K562 (cell line): ENCODE results near the gene GABRR3. TPM values are rescaled to one million over a fixed set of nuclear protein-coding genes. Genes with fewer than 3 reads are reported as not detected.

Experiments used
- ATAC-seq: fragments of 200-7000 bp; cut with Tn5 transposase; 3 replicates; pipeline ENCODE4 v1.9.1; 2020; ENCODE audit warnings: moderate library complexity
- BruUV-seq: library from RNA; stranded (reverse); fragments of 400-500 nt; replicated peaks from 2 replicates; lab custom pipeline; 2021; lab: Mats Ljungman, UMichigan
- CTCF ChIA-PET: fragments of 300-600 bp; formaldehyde crosslinking; extraction: SDS; loops from one replicate; lab custom pipeline; 2021; ENCODE audit warnings: low intra/inter-chr PET ratio; lab: Yijun Ruan, JAX
- POLR2A ChIA-PET: fragments of 300-600, 350-650 bp; sonication (Branson Sonifier 250); formaldehyde crosslinking; extraction: SDS; loops from one replicate; lab custom pipeline; 2021; ENCODE audit warnings: antibody characterized with exemption, inconsistent platforms; lab: Yijun Ruan, JAX
- DNase-seq, 4 experiments: peaks; one replicate each; pipeline versions ENCODE4 v3.0.0 to v3.0.0-alpha.2; 2011 to 2018; ENCODE audit warnings: low spot score in 3 of 4, mixed read lengths in 3 of 4; ENCODE audit errors: extremely low read depth in 1 of 4
- FAIRE-seq: peaks from 2 replicates; lab custom pipeline; 2011; peaks lifted over from hg19 to GRCh38; lab: Jason Lieb, UNC
- H2AFZ ChIP-seq: 2 replicates; pipeline ENCODE4 v1.6.0; 2011; ENCODE audit warnings: low read depth, low read length, control low read depth, inconsistent platforms
- H3K27ac ChIP-seq: fragments of 200-600 bp; 3 replicates; pipeline ENCODE4 v1.8.0; 2011; ENCODE audit warnings: low read depth, mild to moderate bottlenecking, control low read depth, inconsistent platforms, low read length, moderate library complexity, mixed read lengths; ENCODE audit errors: extremely low read depth
- H3K27me3 ChIP-seq, 2 experiments: fragments of 300-600 bp in 1 of 2; 2 replicates in 1 of 2; 3 replicates in 1 of 2; pipeline versions ENCODE4 v1.6.0 to v1.8.0; 2011; ENCODE audit warnings: inconsistent platforms in 2 of 2, low read length in 2 of 2, mild to moderate bottlenecking in 1 of 2, mixed read lengths in 1 of 2, moderate library complexity in 1 of 2; ENCODE audit not compliant: control insufficient read depth in 2 of 2, insufficient read depth in 2 of 2
- H3K36me3 ChIP-seq: fragments of 300-600 bp; 3 replicates; pipeline ENCODE4 v1.8.0; 2011; ENCODE audit warnings: mild to moderate bottlenecking, low read length, inconsistent platforms; ENCODE audit not compliant: control insufficient read depth, insufficient read depth
- H3K4me1 ChIP-seq, 2 experiments: fragments of 200-600 bp in 1 of 2; replicated peaks in 1 of 2; 2 replicates in 1 of 2; 3 replicates in 1 of 2; pipeline versions ENCODE4 v1.5.1 to v1.8.0; 2011; ENCODE audit warnings: inconsistent platforms in 2 of 2, low read length in 2 of 2, mild to moderate bottlenecking in 1 of 2, mixed read lengths in 1 of 2, moderate library complexity in 1 of 2; ENCODE audit not compliant: control insufficient read depth in 2 of 2, insufficient read depth in 2 of 2
- H3K4me2 ChIP-seq: 2 replicates; pipeline ENCODE4 v1.6.1; 2011; ENCODE audit warnings: low read length, control low read depth, inconsistent platforms, mixed read lengths; ENCODE audit not compliant: insufficient read depth
- H3K4me3 ChIP-seq: fragments of 200-600 bp; sonication (generic), shearing (Covaris generic); 2 replicates; pipeline ENCODE4 v1.5.1; 2016; ENCODE audit warnings: control low read depth, inconsistent platforms
- H3K79me2 ChIP-seq: fragments of 200-600 bp; 3 replicates; pipeline ENCODE4 v1.8.0; 2011; ENCODE audit warnings: low read length, inconsistent platforms; ENCODE audit not compliant: control insufficient read depth, insufficient read depth
- H3K9ac ChIP-seq, 2 experiments: 2 replicates each; pipeline versions ENCODE4 v1.6.0 to v1.6.1; 2011; ENCODE audit warnings: low read depth in 2 of 2, low read length in 2 of 2, control low read depth in 1 of 2, inconsistent platforms in 1 of 2, mild to moderate bottlenecking in 1 of 2, mixed read lengths in 1 of 2; ENCODE audit not compliant: insufficient read depth in 1 of 2
- H3K9me1 ChIP-seq: one replicate; pipeline ENCODE4 v1.6.0; 2011; ENCODE audit warnings: inconsistent platforms, mild to moderate bottlenecking, low read length, moderate library complexity; ENCODE audit not compliant: control insufficient read depth, insufficient read depth
- H3K9me3 ChIP-seq: replicated peaks from 2 replicates; pipeline ENCODE4 v1.5.1; 2011; ENCODE audit warnings: low read depth, low read length, inconsistent platforms; ENCODE audit not compliant: control insufficient read depth, insufficient read depth
- H4K20me1 ChIP-seq: replicated peaks from 2 replicates; pipeline ENCODE4 v1.6.1; 2011; ENCODE audit warnings: low read length, inconsistent platforms, mixed read lengths; ENCODE audit not compliant: control insufficient read depth, insufficient read depth
- ZNF318 ChIP-seq, 2 experiments: fragments of 450-650 bp; IDR thresholded peaks; 2 replicates each; pipeline ENCODE4 v1.6.1; 2016; ENCODE audit warnings: mild to moderate bottlenecking in 2 of 2, borderline replicate concordance in 1 of 2, low read depth in 1 of 2, moderate library complexity in 1 of 2
- WGBS: fragments of 100-300 bp; shearing (Covaris generic); methylation state at CpG from one replicate; pipeline ENCODE4 v1.1.6; 2016; ENCODE audit warnings: low coverage, mixed read lengths; ENCODE audit not compliant: insufficient coverage; ENCODE audit errors: missing lambda C conversion rate; 5-methylcytosine and 5-hydroxymethylcytosine counted together
- in situ Hi-C: fragments of 300-500 bp; cut with MboI; formaldehyde crosslinking; loops from 4 replicates; pipeline ENCODE4 v1.15.0; 2018; ENCODE audit warnings: inconsistent platforms, mixed read lengths
- intact Hi-C: fragments of 100-400 bp; cut with micrococcal nuclease; formaldehyde crosslinking; loops from 2 replicates; pipeline ENCODE4 v1.14.2; 2022
- polyA plus RNA-seq, 8 experiments: library from polyadenylated mRNA; depleted of rRNA in 4 of 8; stranded (reverse) in 5 of 8; unstranded in 3 of 8; fragments of >200 nt; fragmentation: Nextera tagmentation in 2 of 8; fragmentation: Illumina TruSeq in 1 of 8; extraction: Ambion mirVana in 2 of 8; extraction: Trizol in 1 of 8; gene quantifications; 2 replicates each; pipeline versions ENCODE4 v1.2.1 to v1.2.3, GENCODE V29; 2011 to 2014; ENCODE audit warnings: inconsistent platforms in 1 of 8, missing spikeins in 1 of 8
- total RNA-seq, 7 experiments: library from RNA; depleted of rRNA in 6 of 7; stranded (reverse); fragments of >200 nt in 6 of 7; fragmentation: Illumina TruSeq in 2 of 7; extraction: Trizol in 2 of 7; gene quantifications; 2 replicates each; pipeline versions ENCODE4 v1.2.1 to v1.2.3, GENCODE V29; 2011 to 2021; ENCODE audit warnings: low replicate concordance in 1 of 7

Gene GABRR3
- total and polyA plus RNA-seq, 9 of the 15 experiments (the other 6 are each of a cell fraction or from before 2014, with no cell fraction given) = not detected

- no peak for DNase-seq
These were observed 92.1 kb downstream of the GABRR3 start for GRCh38 chr3:97942801-97943546.

More at GRCh38 chr3:97942801-97943546, 92.1 kb downstream of the GABRR3 start:
- peaks cover 46% of the 10 kb centered on the region for H3K36me3 ChIP-seq
- no peak overlapping the region for H3K27ac ChIP-seq
- H3K9me1 ChIP-seq = no peaks in the 10 kb centered on the region
- 88% methylated on average over 4 of the region's 4 CpGs for WGBS
- BruUV-seq = no TSS peak
- no peak for ATAC-seq
- POLR2A ChIA-PET = interaction anchor here (1.0 to 1.7 kb wide), 3 partner anchors 10 to 12 kb away, joined by 3 to 4 read pairs (median 4); no protein-coding TSS in a partner anchor
- H2AFZ ChIP-seq = no peak overlapping the region
- no peak overlapping the region for H3K4me2 ChIP-seq
- no peaks in the 10 kb centered on the region for H3K27me3 ChIP-seq
- no peaks in the 10 kb centered on the region for H4K20me1 ChIP-seq
- no peaks in the 10 kb centered on the region for H3K9me3 ChIP-seq
- no peak overlapping the region for H3K4me3 ChIP-seq
- in situ Hi-C loops = no loop called here
- no peak for TF ChIP-seq ZNF318 (IDR thresholded peaks at IDR 0.05; ENCODE audit: borderline replicate concordance in 1 of 2, low read depth in 1 of 2)
- no peak for FAIRE-seq
- intact Hi-C loops = no loop called here
- no peak overlapping the region for H3K9ac ChIP-seq
- CTCF ChIA-PET = no interaction called here
- H3K4me1 ChIP-seq = no peaks in the 10 kb centered on the region
- no peaks in the 10 kb centered on the region for H3K79me2 ChIP-seq
